Naive B cell (primary cell): ENCODE data around the gene ADAMTSL5. TPM values are rescaled to one million over a fixed set of nuclear protein-coding genes. Genes with fewer than 3 reads are reported as not detected.
A peak's percentile ranks its signal among the peaks of the same experiment; 100 is the strongest.

ENCODE experiments used
- ATAC-seq, 2 donors: fragments of 150-1000 bp; cut with Tn5 transposase; 2 replicates each; pipeline ENCODE4 v1.10.0; 2021; ENCODE audit warnings: low read depth in 2 of 2, mild to moderate bottlenecking in 2 of 2, moderate library complexity in 2 of 2
- DNase-seq: peaks from one replicate; pipeline ENCODE4 v3.0.0; 2022
- H3K27ac Mint-ChIP-seq, 6 donors: one replicate each; pipeline ENCODE4 v1.8.0; 2020 to 2022; ENCODE audit warnings: mild to moderate bottlenecking in 6 of 6, mixed read lengths in 6 of 6, moderate library complexity in 5 of 6, inconsistent platforms in 2 of 6
- H3K27me3 Mint-ChIP-seq, 3 donors: one replicate each; pipeline ENCODE4 v1.8.0; 2021 to 2022; ENCODE audit warnings: mixed read lengths in 3 of 3, mild to moderate bottlenecking in 1 of 3
- H3K36me3 Mint-ChIP-seq, 2 donors: one replicate each; pipeline ENCODE4 v1.8.0; 2020 to 2022; ENCODE audit warnings: mixed read lengths in 2 of 2, inconsistent platforms in 1 of 2, mild to moderate bottlenecking in 1 of 2
- H3K4me1 Mint-ChIP-seq, 3 donors: one replicate each; pipeline ENCODE4 v1.8.0; 2020 to 2022; ENCODE audit warnings: mixed read lengths in 3 of 3, inconsistent platforms in 1 of 3, mild to moderate bottlenecking in 1 of 3, moderate library complexity in 1 of 3
- H3K4me3 Mint-ChIP-seq, 8 donors: one replicate each; pipeline ENCODE4 v1.8.0; 2020 to 2022; ENCODE audit warnings: mild to moderate bottlenecking in 8 of 8, mixed read lengths in 8 of 8, moderate library complexity in 8 of 8, inconsistent platforms in 2 of 8
- H3K9me3 Mint-ChIP-seq, 7 donors: one replicate each; pipeline ENCODE4 v1.8.0; 2020 to 2022; ENCODE audit warnings: mixed read lengths in 7 of 7, mild to moderate bottlenecking in 5 of 7, inconsistent platforms in 2 of 7, moderate library complexity in 1 of 7
- polyA plus RNA-seq, 6 donors: library from polyadenylated mRNA; unstranded; fragments of 300-500 nt; fragmentation: Illumina TruSeq; gene quantifications; one replicate each; pipeline ENCODE4 v1.2.3, GENCODE V29; 2021; ENCODE audit warnings: low read depth in 6 of 6

Gene ADAMTSL5
- polyA plus RNA-seq: not detected

- Mint-ChIP-seq H3K27me3 (peaks cover 24 to 79% (median 48%) of the 10 kb centered on the region in 3 donors), H3K27ac (peak within 1 kb of the TSS in 3 of 6 donors; percentile 41 to 85 (median 54))
Measured at GRCh38 chr19:1512671-1513498, at the start of gene ADAMTSL5. TSS of gene ADAMTSL5 (minus strand) at chr19:1513019. CDS start at chr19:1510943, 2,076 bp downstream.

GRCh38 chr19:1561236-1561842 is 48.5 kb upstream of the ADAMTSL5 start:
- ATAC-seq: no peak
- DNase-seq: no peak
- no peaks in the 10 kb centered on the region for H3K36me3 Mint-ChIP-seq

More at GRCh38 chr19:1512671-1513498, at the start of gene ADAMTSL5:
- peaks cover 0 to 11% of the 10 kb centered on the region in 2 donors for H3K36me3 Mint-ChIP-seq
- peaks cover 0 to 10% (median 4%) of the 10 kb centered on the region in 7 donors for H3K9me3 Mint-ChIP-seq
- peaks cover 2 to 11% (median 10%) of the 10 kb centered on the region in 3 donors for H3K4me1 Mint-ChIP-seq
- DNase-seq (peak; percentile 19), ATAC-seq (peak; percentile 44 to 50)
- H3K4me3 Mint-ChIP-seq: peak within 1 kb of the TSS in 5 of 8 donors; percentile 52 to 71 (median 60)

GRCh38 chr19:1560286-1560882 is 47.6 kb upstream of the ADAMTSL5 start:
- no peak overlapping the region for H3K4me3 Mint-ChIP-seq
- no peaks in the 10 kb centered on the region for H3K36me3 Mint-ChIP-seq

More at GRCh38 chr19:1561236-1561842, 48.5 kb upstream of the ADAMTSL5 start:
- no peak overlapping the region for H3K27ac Mint-ChIP-seq
- H3K27me3 Mint-ChIP-seq: no peaks in the 10 kb centered on the region
- H3K9me3 Mint-ChIP-seq: no peaks in the 10 kb centered on the region
- no peak overlapping the region for H3K4me3 Mint-ChIP-seq
- peaks cover 0 to 2% (median 0%) of the 10 kb centered on the region in 3 donors for H3K4me1 Mint-ChIP-seq

GRCh38 chr19:1558552-1558951 is 45.7 kb upstream of the ADAMTSL5 start:
- no peaks in the 10 kb centered on the region for H3K4me1 Mint-ChIP-seq
- no peak overlapping the region for H3K4me3 Mint-ChIP-seq
- ATAC-seq (no peak), DNase-seq (no peak)
- no peaks in the 10 kb centered on the region for H3K36me3 Mint-ChIP-seq
- no peaks in the 10 kb centered on the region for H3K27me3 Mint-ChIP-seq
- no peaks in the 10 kb centered on the region for H3K9me3 Mint-ChIP-seq
- H3K27ac Mint-ChIP-seq: no peak overlapping the region

More at GRCh38 chr19:1560286-1560882, 47.6 kb upstream of the ADAMTSL5 start:
- H3K27me3 Mint-ChIP-seq: no peaks in the 10 kb centered on the region
- no peaks in the 10 kb centered on the region for H3K9me3 Mint-ChIP-seq
- ATAC-seq: no peak
- DNase-seq: no peak
- H3K4me1 Mint-ChIP-seq: peaks cover 0 to under 1% (median 0%) of the 10 kb centered on the region in 3 donors
- no peak overlapping the region for H3K27ac Mint-ChIP-seq

DNA sequence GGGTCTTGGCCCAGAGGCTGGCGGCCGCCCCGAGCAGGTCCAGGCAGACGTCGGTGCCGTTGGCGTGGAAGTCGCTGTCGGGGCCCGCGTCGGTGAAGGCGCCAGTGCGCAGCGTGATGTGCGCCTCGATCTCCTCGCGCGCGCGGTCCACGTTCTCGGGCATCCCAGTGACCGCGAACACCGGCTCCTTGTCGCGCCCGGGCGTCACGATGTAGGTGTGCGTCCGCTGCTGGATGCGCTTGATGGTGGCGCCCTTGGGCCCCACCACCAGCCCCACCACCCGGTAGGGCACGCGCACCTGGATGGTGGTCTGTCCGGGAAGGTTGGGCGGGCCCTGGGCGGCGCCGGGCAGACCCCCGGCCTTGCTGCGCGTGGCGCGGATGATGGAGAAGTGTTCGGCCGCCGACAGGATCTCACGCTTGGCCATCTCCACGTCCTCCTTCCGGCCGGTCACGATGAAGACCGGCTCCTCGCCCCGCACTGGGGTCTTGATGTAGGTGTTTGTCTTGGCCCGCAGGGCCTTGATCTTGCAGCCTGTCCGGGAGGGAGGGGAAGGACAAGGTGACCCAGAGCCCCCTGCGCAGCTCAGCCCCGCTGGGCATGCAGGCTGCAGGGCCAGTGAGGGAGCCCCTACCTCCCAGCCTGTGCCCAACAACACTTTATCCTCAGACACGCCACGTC is 43.7 kb upstream of the ADAMTSL5 start:
- no peaks in the 10 kb centered on the region for H3K36me3 Mint-ChIP-seq
- no peak overlapping the region for H3K27ac Mint-ChIP-seq
- no peaks in the 10 kb centered on the region for H3K9me3 Mint-ChIP-seq
- H3K4me3 Mint-ChIP-seq: no peak overlapping the region
- DNase-seq (no peak), ATAC-seq (no peak)
- H3K4me1 Mint-ChIP-seq: no peaks in the 10 kb centered on the region
- H3K27me3 Mint-ChIP-seq: peaks cover 0 to 10% (median 8%) of the 10 kb centered on the region in 3 donors

DNA sequence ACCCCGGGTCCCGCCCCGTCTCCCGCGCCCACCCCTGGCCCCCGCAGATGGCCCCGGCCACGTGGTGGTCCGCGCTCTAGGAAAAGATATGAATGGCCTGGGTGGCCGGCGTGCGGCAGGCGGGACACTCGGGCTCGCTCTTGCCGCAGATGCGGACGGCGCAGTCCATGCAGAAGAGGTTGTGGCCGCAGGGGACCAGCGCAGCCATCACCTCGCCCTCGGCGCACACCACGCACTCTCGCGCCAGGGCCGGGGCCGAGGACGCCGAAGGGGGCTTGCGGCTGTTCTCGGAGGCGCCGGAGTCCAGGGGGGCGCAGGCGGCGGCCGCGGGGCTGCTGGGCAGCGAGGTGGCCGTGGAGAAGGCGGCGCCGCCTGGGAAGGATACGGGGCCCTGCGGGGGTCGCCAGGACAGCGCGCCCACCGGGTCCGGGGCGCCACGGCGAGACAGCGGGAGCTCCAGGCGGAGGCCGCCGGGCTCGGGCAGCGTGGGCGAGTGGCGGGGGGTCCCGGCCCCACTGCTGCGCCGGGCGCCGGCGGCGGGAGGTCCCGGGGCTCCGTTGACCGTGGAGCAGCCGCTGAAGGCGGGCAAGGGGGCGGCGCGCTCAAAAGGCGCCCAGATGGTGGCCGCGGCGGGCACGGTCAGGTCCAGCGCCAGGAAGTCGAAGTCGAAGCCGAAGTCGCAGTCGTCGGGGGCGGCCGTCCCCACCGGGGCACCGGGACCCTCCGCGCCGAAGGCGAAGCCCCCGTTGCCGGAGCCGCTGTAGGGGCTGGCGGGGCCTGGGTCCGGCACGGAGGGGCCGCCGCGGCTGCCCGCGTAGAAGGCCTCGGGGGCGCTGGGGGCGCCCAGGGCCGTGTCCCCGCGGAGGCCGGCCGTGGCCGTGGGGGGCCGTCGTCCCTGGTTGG is 42.9 kb upstream of the ADAMTSL5 start:
- no peaks in the 10 kb centered on the region for H3K4me1 Mint-ChIP-seq
- H3K9me3 Mint-ChIP-seq: no peaks in the 10 kb centered on the region
- no peaks in the 10 kb centered on the region for H3K36me3 Mint-ChIP-seq
- no peak overlapping the region for H3K4me3 Mint-ChIP-seq
- peaks cover 0 to 10% (median 8%) of the 10 kb centered on the region in 3 donors for H3K27me3 Mint-ChIP-seq
- ATAC-seq: no peak
- no peak for DNase-seq
- no peak overlapping the region for H3K27ac Mint-ChIP-seq

DNA sequence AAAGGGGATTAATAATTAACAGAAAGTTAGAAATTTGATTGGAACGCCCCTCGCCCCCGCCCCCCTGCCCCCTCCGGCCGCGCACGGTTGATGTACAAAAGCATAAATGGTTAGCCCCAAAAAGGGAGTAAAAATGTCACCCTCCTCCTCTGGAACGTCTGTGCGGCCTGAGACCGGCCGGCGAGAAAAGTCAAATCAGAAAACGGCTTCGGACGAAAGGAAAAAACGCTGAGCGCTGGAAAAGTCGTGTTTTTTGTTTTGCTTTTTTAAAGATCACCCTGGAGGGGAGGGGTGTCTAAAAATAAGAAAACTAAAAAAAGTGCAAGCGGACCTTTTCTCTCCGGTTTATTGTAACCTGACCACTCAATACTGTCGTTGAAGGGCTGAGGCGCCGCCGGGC is 42.1 kb upstream of the ADAMTSL5 start:
- Mint-ChIP-seq H3K36me3 (no peaks in the 10 kb centered on the region), H3K27ac (no peak overlapping the region), H3K9me3 (no peaks in the 10 kb centered on the region), H3K4me3 (no peak overlapping the region), H3K4me1 (no peaks in the 10 kb centered on the region), H3K27me3 (peaks cover 0 to 10% (median 8%) of the 10 kb centered on the region in 3 donors)
- DNase-seq (no peak), ATAC-seq (no peak)

- H3K27me3 Mint-ChIP-seq: peaks cover 3 to 16% (median 8%) of the 10 kb centered on the region in 3 donors
- H3K27ac Mint-ChIP-seq: no peak overlapping the region
- no peak overlapping the region for H3K4me3 Mint-ChIP-seq
Measured at GRCh38 chr19:1553415-1553814, 40.6 kb upstream of the ADAMTSL5 start.

GRCh38 chr19:1551068-1552040 is 38.5 kb upstream of the ADAMTSL5 start:
- no peak overlapping the region for H3K4me3 Mint-ChIP-seq
- ATAC-seq (no peak), DNase-seq (no peak)
- H3K27ac Mint-ChIP-seq: no peak overlapping the region
- H3K9me3 Mint-ChIP-seq: no peaks in the 10 kb centered on the region
- no peaks in the 10 kb centered on the region for H3K36me3 Mint-ChIP-seq
- H3K4me1 Mint-ChIP-seq: peaks cover under 1 to 1% (median under 1%) of the 10 kb centered on the region in 3 donors
- H3K27me3 Mint-ChIP-seq: peaks cover 3 to 19% (median 15%) of the 10 kb centered on the region in 3 donors

More at GRCh38 chr19:1553415-1553814, 40.6 kb upstream of the ADAMTSL5 start:
- Mint-ChIP-seq H3K9me3 (no peaks in the 10 kb centered on the region), H3K36me3 (no peaks in the 10 kb centered on the region), H3K4me1 (no peaks in the 10 kb centered on the region)
- no peak for ATAC-seq
- DNase-seq: no peak

- peaks cover 3 to 26% (median 24%) of the 10 kb centered on the region in 3 donors for H3K27me3 Mint-ChIP-seq
- no peaks in the 10 kb centered on the region for H3K36me3 Mint-ChIP-seq
- no peak overlapping the region for H3K27ac Mint-ChIP-seq
Measured at GRCh38 chr19:1549332-1549945, 36.6 kb upstream of the ADAMTSL5 start.

GRCh38 chr19:1540365-1540925 is 27.6 kb upstream of the ADAMTSL5 start:
- ATAC-seq (no peak), DNase-seq (no peak)
- peaks cover 10 to 48% (median 25%) of the 10 kb centered on the region in 3 donors for H3K27me3 Mint-ChIP-seq
- H3K9me3 Mint-ChIP-seq: no peaks in the 10 kb centered on the region
- H3K36me3 Mint-ChIP-seq: no peaks in the 10 kb centered on the region
- H3K4me3 Mint-ChIP-seq: no peak overlapping the region
- H3K4me1 Mint-ChIP-seq: no peaks in the 10 kb centered on the region
- no peak overlapping the region for H3K27ac Mint-ChIP-seq

More at GRCh38 chr19:1549332-1549945, 36.6 kb upstream of the ADAMTSL5 start:
- ATAC-seq: no peak
- Mint-ChIP-seq H3K4me3 (no peak overlapping the region), H3K4me1 (peaks cover 4 to 6% (median 4%) of the 10 kb centered on the region in 3 donors), H3K9me3 (peaks cover 0 to 1% (median 0%) of the 10 kb centered on the region in 7 donors)
- DNase-seq: no peak
